Activated naive CD4-positive, alpha-beta T cell treated with anti-CD3 and anti-CD28 coated beads, Interleukin-2, amount 10 ng/mL, durations not matched to agents 7 days and 5 days (primary cell): ENCODE data around the gene POU2AF1.

ENCODE experiments used
- CTCF ChIA-PET: fragments of 350-600 bp; sonication (Branson Sonifier 250); formaldehyde crosslinking; loops from one replicate; lab custom pipeline; 2021; ENCODE audit warnings: antibody characterized with exemption; lab: Charles Lee
- DNase-seq: peaks from one replicate; pipeline ENCODE4 v3.0.0-alpha.2; 2020
- H3K27ac Mint-ChIP-seq: one replicate; pipeline ENCODE4 v1.8.0; 2021; ENCODE audit warnings: mild to moderate bottlenecking, moderate library complexity, mixed read lengths
- H3K27me3 Mint-ChIP-seq: one replicate; pipeline ENCODE4 v1.8.0; 2021; ENCODE audit warnings: mild to moderate bottlenecking, mixed read lengths
- H3K36me3 Mint-ChIP-seq: one replicate; pipeline ENCODE4 v1.8.0; 2021; ENCODE audit warnings: mixed read lengths
- H3K4me1 Mint-ChIP-seq: one replicate; pipeline ENCODE4 v1.8.0; 2021; ENCODE audit warnings: mixed read lengths
- H3K4me3 Mint-ChIP-seq: one replicate; pipeline ENCODE4 v1.8.0; 2021; ENCODE audit warnings: mild to moderate bottlenecking, moderate library complexity, mixed read lengths
- H3K9me3 Mint-ChIP-seq: one replicate; pipeline ENCODE4 v1.8.0; 2021; ENCODE audit warnings: mixed read lengths

Gene POU2AF1

DNA sequence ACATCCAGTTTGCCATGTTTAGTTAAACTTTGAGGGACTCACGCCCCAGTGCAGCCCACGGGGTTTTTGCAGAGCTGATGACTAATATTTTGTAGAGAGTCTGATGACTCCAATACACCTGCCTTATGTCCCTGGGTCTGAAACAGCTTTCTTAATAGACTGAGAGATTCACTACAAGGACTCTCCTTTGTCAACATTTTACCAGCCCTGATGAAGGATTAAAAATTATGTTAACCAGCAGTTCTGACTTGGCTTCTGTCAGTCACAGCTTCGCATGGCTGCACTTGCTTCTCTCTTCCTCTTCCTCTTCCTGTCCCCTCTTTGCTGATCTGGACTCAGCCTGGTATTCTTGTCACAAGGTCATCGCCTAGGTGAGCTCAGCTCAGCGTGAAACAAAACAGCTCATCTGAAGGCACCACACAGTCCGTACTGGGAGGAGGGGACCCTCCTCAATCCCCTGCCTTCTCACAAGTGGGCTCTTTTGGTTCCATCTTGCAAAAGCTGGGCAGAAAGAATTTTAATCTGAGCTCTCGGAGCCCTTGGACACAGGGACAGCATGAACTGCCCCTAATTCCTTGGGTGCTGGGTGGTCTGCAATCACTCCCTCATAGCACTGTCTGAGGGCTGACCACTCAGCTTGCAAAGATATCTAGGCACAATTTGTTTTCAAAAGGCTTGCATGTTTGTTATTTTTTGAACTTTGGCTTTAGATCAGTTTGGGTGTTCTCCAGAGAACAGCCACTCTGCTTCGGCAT lies 38.1 kb upstream of the POU2AF1 start:
- CTCF ChIA-PET: interaction anchor here (0.6 to 17.9 kb wide), 9 partner anchors 9 to 152 kb away, joined by 3 to 344 read pairs (median 3); partner anchors contain the start of gene POU2AF1
- H3K4me3 Mint-ChIP-seq: no peak overlapping the region
- DNase-seq: no peak
- H3K27me3 Mint-ChIP-seq: peaks cover 10% of the 10 kb centered on the region
- H3K9me3 Mint-ChIP-seq: no peaks in the 10 kb centered on the region
- H3K4me1 Mint-ChIP-seq: peaks cover 40% of the 10 kb centered on the region
- H3K27ac Mint-ChIP-seq: no peak overlapping the region
- H3K36me3 Mint-ChIP-seq: no peaks in the 10 kb centered on the region

DNA sequence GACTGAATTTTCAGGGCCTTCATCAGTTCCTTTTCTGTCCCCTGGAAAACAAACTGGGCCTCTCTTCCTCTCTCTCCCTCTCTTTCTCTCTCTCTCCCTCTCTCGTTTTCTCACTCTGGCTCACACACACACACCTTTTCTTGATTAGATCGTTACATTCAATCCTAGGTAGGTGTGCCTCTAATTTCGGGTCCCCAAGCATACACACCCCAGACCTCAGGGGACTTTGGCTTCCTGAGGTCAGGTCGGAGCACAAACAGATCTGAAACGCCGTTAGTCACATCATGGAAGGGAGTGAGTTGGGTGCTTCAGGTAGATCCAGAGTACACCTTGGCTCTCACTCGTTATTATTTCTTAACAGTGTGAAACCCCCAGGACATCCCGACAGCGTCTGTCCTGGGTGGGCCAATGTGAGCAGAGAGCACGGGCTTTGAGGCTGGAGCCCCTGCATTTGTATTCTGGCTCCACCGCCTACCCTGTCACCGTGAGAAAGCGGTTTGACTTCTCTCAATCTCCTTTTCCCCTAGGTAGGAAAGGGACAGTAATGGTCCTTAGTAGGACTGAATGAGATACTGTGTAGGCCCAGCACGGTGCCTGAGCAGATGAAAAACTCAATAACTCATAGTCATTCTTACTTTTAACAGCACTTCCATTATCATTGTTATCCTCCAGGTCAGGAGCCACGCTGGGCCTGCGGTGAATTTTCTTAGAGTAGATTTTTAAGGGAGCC lies 37.3 kb upstream of the POU2AF1 start:
- peaks cover 40% of the 10 kb centered on the region for H3K4me1 Mint-ChIP-seq
- peaks cover 10% of the 10 kb centered on the region for H3K27me3 Mint-ChIP-seq
- CTCF ChIA-PET: interaction anchor here (0.6 to 17.9 kb wide), 7 partner anchors 10 to 133 kb away, joined by 3 to 344 read pairs (median 3); partner anchors contain the start of gene POU2AF1
- no peak overlapping the region for H3K27ac Mint-ChIP-seq
- no peak overlapping the region for H3K4me3 Mint-ChIP-seq
- no peaks in the 10 kb centered on the region for H3K36me3 Mint-ChIP-seq
- H3K9me3 Mint-ChIP-seq: no peaks in the 10 kb centered on the region
- DNase-seq: no peak

- no peak overlapping the region for H3K27ac Mint-ChIP-seq
- no peak for DNase-seq
- peaks cover 14% of the 10 kb centered on the region for H3K27me3 Mint-ChIP-seq
- no peaks in the 10 kb centered on the region for H3K9me3 Mint-ChIP-seq
- H3K4me3 Mint-ChIP-seq: no peak overlapping the region
- CTCF ChIA-PET: interaction anchor here (0.6 to 3.9 kb wide), 5 partner anchors 9 to 133 kb away, joined by 3 to 15 read pairs (median 3); no protein-coding TSS in a partner anchor
- H3K36me3 Mint-ChIP-seq: no peaks in the 10 kb centered on the region
- H3K4me1 Mint-ChIP-seq: peaks cover 40% of the 10 kb centered on the region
Observed at GRCh38 chr11:111414936-111415335, 35.9 kb upstream of the POU2AF1 start.

- H3K36me3 Mint-ChIP-seq: no peaks in the 10 kb centered on the region
Observed at GRCh38 chr11:111414267-111414931, 35.3 kb upstream of the POU2AF1 start.

DNA sequence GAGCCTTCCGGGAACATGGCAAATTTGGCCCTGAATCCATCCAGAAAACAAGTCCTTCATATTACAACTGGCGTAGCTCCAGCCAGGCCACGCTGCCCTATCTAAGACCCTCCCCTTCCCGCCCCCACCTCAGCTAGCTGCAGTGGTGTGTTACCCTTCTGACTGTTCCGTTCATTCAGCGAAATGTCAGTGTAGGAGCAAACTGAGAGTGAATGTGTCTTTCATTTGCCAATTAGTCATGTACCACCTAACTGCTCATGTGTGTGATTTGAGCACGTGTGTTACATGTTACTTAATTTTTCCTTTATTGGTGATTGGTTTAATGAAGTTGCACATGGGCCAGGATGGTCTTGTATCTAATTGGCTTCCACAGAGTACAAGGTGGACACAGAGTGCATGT lies 34.8 kb upstream of the POU2AF1 start:
- peaks cover 14% of the 10 kb centered on the region for H3K27me3 Mint-ChIP-seq
- H3K27ac Mint-ChIP-seq: no peak overlapping the region
- DNase-seq: no peak
- CTCF ChIA-PET: interaction anchor here (2.1 to 3.9 kb wide), 4 partner anchors 10 to 131 kb away, joined by 5 to 17 read pairs (median 12); no protein-coding TSS in a partner anchor
- H3K4me3 Mint-ChIP-seq: no peak overlapping the region
- H3K4me1 Mint-ChIP-seq: peaks cover 38% of the 10 kb centered on the region
- H3K36me3 Mint-ChIP-seq: no peaks in the 10 kb centered on the region
- H3K9me3 Mint-ChIP-seq: no peaks in the 10 kb centered on the region

More at GRCh38 chr11:111414267-111414931, 35.3 kb upstream of the POU2AF1 start:
- no peaks in the 10 kb centered on the region for H3K9me3 Mint-ChIP-seq
- peaks cover 40% of the 10 kb centered on the region for H3K4me1 Mint-ChIP-seq
- DNase-seq: no peak
- no peak overlapping the region for H3K27ac Mint-ChIP-seq
- H3K27me3 Mint-ChIP-seq: peaks cover 14% of the 10 kb centered on the region
- CTCF ChIA-PET: interaction anchor here (0.8 to 3.9 kb wide), 4 partner anchors 9 to 132 kb away, joined by 3 to 15 read pairs (median 6); no protein-coding TSS in a partner anchor
- H3K4me3 Mint-ChIP-seq: no peak overlapping the region

GRCh38 chr11:111412293-111412692 lies 33.2 kb upstream of the POU2AF1 start:
- CTCF ChIA-PET: interaction anchor here (1.0 to 3.9 kb wide), 6 partner anchors 11 to 130 kb away, joined by 3 to 17 read pairs (median 7); no protein-coding TSS in a partner anchor
- Mint-ChIP-seq H3K36me3 (no peaks in the 10 kb centered on the region), H3K27me3 (peaks cover 14% of the 10 kb centered on the region), H3K4me1 (peaks cover 26% of the 10 kb centered on the region), H3K9me3 (no peaks in the 10 kb centered on the region), H3K4me3 (no peak overlapping the region), H3K27ac (no peak overlapping the region)
- no peak for DNase-seq

- CTCF ChIA-PET: interaction anchor here (1.2 to 3.8 kb wide), 2 partner anchors 15 to 17 kb away, joined by 3 to 17 read pairs; no protein-coding TSS in a partner anchor
- H3K9me3 Mint-ChIP-seq: no peaks in the 10 kb centered on the region
- H3K4me1 Mint-ChIP-seq: peaks cover 19% of the 10 kb centered on the region
- no peak overlapping the region for H3K27ac Mint-ChIP-seq
- H3K36me3 Mint-ChIP-seq: no peaks in the 10 kb centered on the region
- peaks cover 14% of the 10 kb centered on the region for H3K27me3 Mint-ChIP-seq
- no peak for DNase-seq
- no peak overlapping the region for H3K4me3 Mint-ChIP-seq
Observed at GRCh38 chr11:111411456-111411855, 32.4 kb upstream of the POU2AF1 start.

- Mint-ChIP-seq H3K9me3 (no peaks in the 10 kb centered on the region), H3K4me1 (peaks cover 19% of the 10 kb centered on the region)
- CTCF ChIA-PET: interaction anchor here (1.2 to 3.8 kb wide), 3 partner anchors 10 to 17 kb away, joined by 3 to 17 read pairs (median 5); no protein-coding TSS in a partner anchor
Observed at GRCh38 chr11:111410951-111411350, 31.9 kb upstream of the POU2AF1 start.

DNA sequence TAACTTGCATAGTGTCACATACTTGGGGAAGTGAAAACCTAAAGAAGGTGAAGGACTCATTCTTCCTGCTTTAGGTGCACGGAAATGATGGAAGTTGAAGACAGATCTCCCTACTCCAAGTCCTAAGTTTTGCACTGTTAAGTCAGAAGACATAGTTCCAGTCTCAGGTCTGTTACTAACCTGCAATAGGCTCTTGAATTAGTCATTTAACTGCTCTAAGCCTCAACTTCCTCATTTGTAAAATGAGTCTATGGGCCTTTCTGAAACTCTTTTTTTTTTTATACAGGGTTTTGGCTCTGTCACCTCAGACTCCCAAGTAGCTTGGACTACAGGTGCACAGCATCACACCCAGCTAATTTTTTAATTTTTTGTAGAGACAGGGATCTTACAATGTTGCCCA lies 30.8 kb upstream of the POU2AF1 start:
- Mint-ChIP-seq H3K9me3 (no peaks in the 10 kb centered on the region), H3K27me3 (peaks cover 14% of the 10 kb centered on the region), H3K36me3 (no peaks in the 10 kb centered on the region), H3K27ac (no peak overlapping the region), H3K4me3 (no peak overlapping the region), H3K4me1 (peaks cover 13% of the 10 kb centered on the region)
- CTCF ChIA-PET: interaction anchor here (0.6 to 3.8 kb wide), 3 partner anchors 9 to 423 kb away, joined by 3 to 17 read pairs (median 5); no protein-coding TSS in a partner anchor
- DNase-seq: no peak

More at GRCh38 chr11:111410951-111411350, 31.9 kb upstream of the POU2AF1 start:
- H3K36me3 Mint-ChIP-seq: no peaks in the 10 kb centered on the region
- peaks cover 14% of the 10 kb centered on the region for H3K27me3 Mint-ChIP-seq
- DNase-seq: no peak
- no peak overlapping the region for H3K27ac Mint-ChIP-seq
- no peak overlapping the region for H3K4me3 Mint-ChIP-seq

DNA sequence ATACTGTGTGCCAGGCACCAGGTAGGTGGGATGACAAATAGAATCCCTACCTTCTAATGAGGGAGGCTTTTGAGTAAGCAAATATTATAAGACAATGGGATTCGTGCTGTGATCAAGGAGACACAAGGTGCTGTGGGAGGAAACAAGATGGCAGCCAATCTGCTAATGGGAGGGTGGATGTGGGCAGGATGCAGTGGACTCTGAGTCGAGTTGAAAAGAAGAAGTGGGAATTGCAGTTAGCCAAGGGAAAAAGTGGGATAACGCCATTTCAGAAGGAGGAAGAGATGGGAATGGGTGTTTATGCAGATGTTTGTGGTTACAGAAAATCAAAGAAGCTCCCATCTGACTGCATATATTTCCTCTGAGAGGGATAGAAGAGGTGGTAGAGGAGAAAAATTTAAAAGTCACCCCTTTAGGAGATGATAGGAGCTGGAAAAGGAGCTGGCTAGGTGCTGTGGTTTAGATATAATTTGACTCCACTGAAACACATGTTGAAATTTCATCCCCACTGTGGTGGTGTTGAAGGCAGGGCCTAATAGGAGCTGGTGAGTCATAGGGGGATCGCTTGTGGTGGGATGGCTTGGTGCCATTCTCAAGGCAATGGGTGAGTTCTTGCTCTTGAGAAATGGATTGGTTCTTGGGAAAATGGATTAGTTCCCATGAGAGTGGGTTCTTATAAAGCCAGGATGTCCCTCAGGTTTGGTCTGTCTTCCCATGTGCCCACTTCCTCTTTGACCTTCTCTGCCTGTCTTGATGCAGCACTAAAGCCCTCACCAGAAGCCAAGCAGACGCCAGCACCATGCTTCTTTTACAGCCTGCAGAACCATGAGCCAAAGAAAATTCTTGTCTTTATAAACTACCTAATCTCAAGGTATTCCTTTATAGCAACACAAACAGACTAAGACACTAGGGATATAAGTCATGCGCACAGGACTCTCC lies 30.0 kb upstream of the POU2AF1 start:
- Mint-ChIP-seq H3K36me3 (no peaks in the 10 kb centered on the region), H3K27me3 (peaks cover 8% of the 10 kb centered on the region), H3K27ac (peak overlapping the region; percentile 28), H3K4me3 (no peak overlapping the region), H3K9me3 (peaks cover under 1% of the 10 kb centered on the region), H3K4me1 (peaks cover 4% of the 10 kb centered on the region)
- no peak for DNase-seq
- CTCF ChIA-PET: interaction anchor here (1.4 kb wide), 1 partner anchor 8 kb away, joined by 5 read pairs; no protein-coding TSS in a partner anchor

DNA sequence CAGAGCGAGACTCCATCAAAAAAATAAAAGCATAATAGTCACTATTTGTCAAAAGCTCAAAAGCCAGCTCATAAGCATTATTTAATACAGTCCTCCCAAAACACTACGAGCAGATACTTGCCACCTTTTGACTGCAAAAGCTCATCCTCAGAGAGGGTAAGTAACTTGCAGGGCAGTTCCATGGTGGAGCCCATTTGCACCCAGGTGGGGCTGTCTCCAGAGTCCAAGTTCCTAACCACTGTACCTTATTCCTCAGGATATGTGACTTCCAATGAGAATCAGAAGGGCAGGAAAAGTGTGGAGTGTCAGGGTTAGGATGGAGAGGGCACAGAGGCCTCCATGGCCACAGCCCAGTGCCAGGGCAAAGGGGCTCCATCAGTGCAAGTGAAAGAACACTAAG lies 28.6 kb upstream of the POU2AF1 start:
- Mint-ChIP-seq H3K4me1 (no peaks in the 10 kb centered on the region), H3K27me3 (peaks cover 4% of the 10 kb centered on the region), H3K4me3 (no peak overlapping the region), H3K27ac (no peak overlapping the region), H3K9me3 (peaks cover 1% of the 10 kb centered on the region), H3K36me3 (no peaks in the 10 kb centered on the region)
- DNase-seq: no peak
- CTCF ChIA-PET: no interaction called here

DNA sequence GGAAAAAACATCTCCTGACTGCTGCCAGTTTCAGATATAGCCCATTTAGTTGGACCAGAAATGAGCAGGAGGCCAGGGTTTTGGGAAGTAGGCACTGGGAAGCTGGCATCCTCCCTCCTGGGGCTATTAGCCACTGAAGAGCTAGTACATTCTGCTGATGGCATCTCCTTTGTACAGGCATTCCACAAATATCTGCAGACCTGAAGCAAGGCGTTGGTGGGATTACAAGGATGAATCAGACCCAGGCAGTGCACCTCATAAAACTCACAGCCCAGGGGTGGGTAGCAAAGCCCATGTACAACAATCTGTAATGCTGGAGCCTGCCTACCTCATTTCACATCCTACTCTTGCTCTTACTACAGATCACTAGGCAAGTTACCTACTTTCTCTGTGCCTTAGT lies 27.5 kb upstream of the POU2AF1 start:
- H3K4me3 Mint-ChIP-seq: no peak overlapping the region

GRCh38 chr11:111406091-111406490 lies 27.0 kb upstream of the POU2AF1 start:
- CTCF ChIA-PET: no interaction called here
- no peak for DNase-seq
- H3K27ac Mint-ChIP-seq: no peak overlapping the region
- peaks cover 1% of the 10 kb centered on the region for H3K27me3 Mint-ChIP-seq
- no peaks in the 10 kb centered on the region for H3K4me1 Mint-ChIP-seq
- H3K4me3 Mint-ChIP-seq: no peak overlapping the region
- H3K9me3 Mint-ChIP-seq: peaks cover 1% of the 10 kb centered on the region
- no peaks in the 10 kb centered on the region for H3K36me3 Mint-ChIP-seq

More for the DNA sequence above, 27.5 kb upstream of the POU2AF1 start:
- Mint-ChIP-seq H3K4me1 (no peaks in the 10 kb centered on the region), H3K27me3 (peaks cover 4% of the 10 kb centered on the region), H3K9me3 (peaks cover 1% of the 10 kb centered on the region), H3K36me3 (no peaks in the 10 kb centered on the region), H3K27ac (no peak overlapping the region)
- no peak for DNase-seq
- CTCF ChIA-PET: no interaction called here
